Measurements from ENCODE around the gene SYCN.

DNA sequence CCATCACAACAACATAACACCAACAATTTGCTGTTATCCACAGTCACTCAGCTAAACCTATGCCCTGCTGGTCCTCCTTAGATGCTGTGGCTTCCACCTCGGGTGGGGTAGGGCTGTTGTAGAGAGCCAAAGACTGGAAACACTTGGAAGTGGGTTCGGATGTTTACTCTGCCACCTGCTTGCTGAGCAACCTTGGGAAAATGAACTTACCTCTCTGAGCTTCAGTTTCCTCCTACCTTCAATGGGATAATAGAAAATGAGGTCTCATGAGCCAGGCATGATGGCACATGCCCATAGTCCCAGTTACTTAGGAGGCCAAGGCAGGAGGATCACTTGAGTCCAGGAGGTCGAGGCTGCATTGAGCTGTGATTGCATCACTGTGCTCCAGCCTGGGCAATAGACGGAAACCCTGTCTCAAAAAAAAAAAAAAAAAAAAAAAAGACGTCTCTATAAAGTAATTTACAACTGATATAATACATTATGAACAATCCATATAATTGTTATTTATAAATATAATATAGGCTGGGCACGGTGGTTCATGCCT lies 3.3 kb upstream of the SYCN start:
- TF ChIP-seq EZH2 (IDR thresholded peaks at IDR 0.05; ENCODE audit: low read depth, low read length, severe bottlenecking) (no peak), KDM5A (IDR thresholded peaks at IDR 0.05; ENCODE audit: low read length) (no peak), HDAC2 (IDR thresholded peaks at IDR 0.05; ENCODE audit: borderline replicate concordance in 1 of 2, low read depth in 2 of 2, low read length in 2 of 2) (no peak), GTF2F1 (IDR thresholded peaks at IDR 0.05; ENCODE audit: borderline replicate concordance, low read depth, low read length) (no peak), ZNF274 (IDR thresholded peaks at IDR 0.05; ENCODE audit: borderline replicate concordance, extremely low read depth, low read length) (no peak), CHD1 (IDR thresholded peaks at IDR 0.05; ENCODE audit: low read depth, low read length) (no peak), SP1 (IDR thresholded peaks at IDR 0.05; ENCODE audit: low read depth, low read length) (no peak), JUN (IDR thresholded peaks at IDR 0.05; ENCODE audit: low read depth, low read length) (no peak), SIN3A (conservative IDR thresholded peaks at IDR 0.05 in 1 of 2, IDR thresholded peaks at IDR 0.05 in 1 of 2; ENCODE audit: low read depth in 1 of 2, low read length in 2 of 2) (no peak), EP300 (IDR thresholded peaks at IDR 0.05; ENCODE audit: borderline replicate concordance in 1 of 2, low read depth in 2 of 2, low read length in 2 of 2) (no peak)
- TF ChIP-seq, protein P1, sequence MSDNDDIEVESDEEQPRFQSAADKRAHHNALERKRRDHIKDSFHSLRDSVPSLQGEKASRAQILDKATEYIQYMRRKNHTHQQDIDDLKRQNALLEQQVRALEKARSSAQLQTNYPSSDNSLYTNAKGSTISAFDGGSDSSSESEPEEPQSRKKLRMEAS (IDR thresholded peaks at IDR 0.05), result no peak
- TF ChIP-seq, protein P2, sequence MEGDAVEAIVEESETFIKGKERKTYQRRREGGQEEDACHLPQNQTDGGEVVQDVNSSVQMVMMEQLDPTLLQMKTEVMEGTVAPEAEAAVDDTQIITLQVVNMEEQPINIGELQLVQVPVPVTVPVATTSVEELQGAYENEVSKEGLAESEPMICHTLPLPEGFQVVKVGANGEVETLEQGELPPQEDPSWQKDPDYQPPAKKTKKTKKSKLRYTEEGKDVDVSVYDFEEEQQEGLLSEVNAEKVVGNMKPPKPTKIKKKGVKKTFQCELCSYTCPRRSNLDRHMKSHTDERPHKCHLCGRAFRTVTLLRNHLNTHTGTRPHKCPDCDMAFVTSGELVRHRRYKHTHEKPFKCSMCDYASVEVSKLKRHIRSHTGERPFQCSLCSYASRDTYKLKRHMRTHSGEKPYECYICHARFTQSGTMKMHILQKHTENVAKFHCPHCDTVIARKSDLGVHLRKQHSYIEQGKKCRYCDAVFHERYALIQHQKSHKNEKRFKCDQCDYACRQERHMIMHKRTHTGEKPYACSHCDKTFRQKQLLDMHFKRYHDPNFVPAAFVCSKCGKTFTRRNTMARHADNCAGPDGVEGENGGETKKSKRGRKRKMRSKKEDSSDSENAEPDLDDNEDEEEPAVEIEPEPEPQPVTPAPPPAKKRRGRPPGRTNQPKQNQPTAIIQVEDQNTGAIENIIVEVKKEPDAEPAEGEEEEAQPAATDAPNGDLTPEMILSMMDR (IDR thresholded peaks at IDR 0.05; ENCODE audit: control extremely low read depth in 1 of 3, insufficient read depth in 1 of 3, low read depth in 1 of 3, low read length in 3 of 3), result no peak

All from H1 (cell line).